IMR-90 (cell line): ENCODE data around the gene COPA. TPM values are rescaled to one million over a fixed set of nuclear protein-coding genes. Genes with fewer than 3 reads are reported as not detected.

Experiments
- ATAC-seq: fragments of 200-7000 bp; cut with Tn5 transposase; 2 replicates; pipeline ENCODE4 v1.9.1; 2020; ENCODE audit warnings: low read depth, mild to moderate bottlenecking, moderate library complexity
- BruUV-seq: library from RNA; stranded (reverse); fragments of 400-500 nt; replicated peaks from 2 replicates; lab custom pipeline; 2021; lab: Mats Ljungman, UMichigan
- CTCF ChIA-PET: fragments of 300-600 bp; formaldehyde crosslinking; extraction: SDS; loops from one replicate; lab custom pipeline; 2021; ENCODE audit warnings: antibody characterized with exemption; lab: Yijun Ruan, JAX
- POLR2A ChIA-PET: fragments of 300-600 bp; sonication (Branson Sonifier 250); formaldehyde crosslinking; loops from one replicate; lab custom pipeline; 2022; ENCODE audit warnings: antibody characterized with exemption; ENCODE audit not compliant: unreplicated experiment; lab: Charles Lee
- DNase-seq: peaks from one replicate; pipeline ENCODE4 v3.0.0; 2013
- H2AFZ ChIP-seq: replicated peaks from 2 replicates; pipeline ENCODE3; 2013; ENCODE audit warnings: low read length, mild to moderate bottlenecking; ENCODE audit not compliant: poor library complexity
- H2AK5ac ChIP-seq: 2 replicates; pipeline ENCODE4 v1.6.1; 2013; ENCODE audit warnings: low read depth, low read length, inconsistent platforms
- H2AK9ac ChIP-seq: replicated peaks from 2 replicates; pipeline ENCODE3; 2013; ENCODE audit warnings: mild to moderate bottlenecking, low read depth, low read length, moderate library complexity; ENCODE audit not compliant: poor library complexity
- H2BK120ac ChIP-seq: 2 replicates; pipeline ENCODE4 v1.6.1; 2013; ENCODE audit warnings: low read depth, low read length, inconsistent platforms
- H2BK15ac ChIP-seq: 3 replicates; pipeline ENCODE4 v1.6.1; 2013; ENCODE audit warnings: low read depth, low read length, inconsistent platforms
- H2BK20ac ChIP-seq: 2 replicates; pipeline ENCODE4 v1.6.1; 2013; ENCODE audit warnings: low read depth, mild to moderate bottlenecking, inconsistent platforms, low read length, moderate library complexity
- H2BK5ac ChIP-seq: 2 replicates; pipeline ENCODE4 v1.6.1; 2013; ENCODE audit warnings: mild to moderate bottlenecking, low read depth, low read length, inconsistent platforms; ENCODE audit not compliant: poor library complexity, severe bottlenecking
- H3K14ac ChIP-seq: replicated peaks from 2 replicates; pipeline ENCODE4 v1.6.1; 2013; ENCODE audit warnings: low read depth, low read length, inconsistent platforms
- H3K18ac ChIP-seq: 2 replicates; pipeline ENCODE4 v1.6.1; 2013; ENCODE audit warnings: low read depth, low read length, control low read depth
- H3K23ac ChIP-seq: 2 replicates; pipeline ENCODE4 v1.6.1; 2013; ENCODE audit warnings: low read depth, low read length, inconsistent platforms
- H3K27ac ChIP-seq: 2 replicates; pipeline ENCODE4 v1.5.1; 2013; ENCODE audit warnings: mild to moderate bottlenecking, control low read depth, low read length; ENCODE audit not compliant: insufficient read depth
- H3K27me3 ChIP-seq: 2 replicates; pipeline ENCODE4 v1.6.1; 2013; ENCODE audit warnings: low read length; ENCODE audit not compliant: control insufficient read depth, insufficient read depth
- H3K36me3 ChIP-seq: 2 replicates; pipeline ENCODE4 v1.6.1; 2013; ENCODE audit warnings: low read length, mixed read lengths; ENCODE audit not compliant: control insufficient read depth, insufficient read depth
- H3K4ac ChIP-seq: 2 replicates; pipeline ENCODE4 v1.6.1; 2013; ENCODE audit warnings: low read depth, low read length, inconsistent platforms
- H3K4me1 ChIP-seq: 2 replicates; pipeline ENCODE4 v1.6.1; 2013; ENCODE audit warnings: low read length, mixed read lengths; ENCODE audit not compliant: control insufficient read depth, insufficient read depth
- H3K4me2 ChIP-seq: 2 replicates; pipeline ENCODE4 v1.6.1; 2013; ENCODE audit warnings: low read depth, mild to moderate bottlenecking, control low read depth, low read length, moderate library complexity
- H3K4me3 ChIP-seq: 2 replicates; pipeline ENCODE4 v1.5.1; 2013; ENCODE audit warnings: low read depth, mild to moderate bottlenecking, control low read depth, low read length, moderate library complexity; ENCODE audit not compliant: insufficient read depth
- H3K56ac ChIP-seq: 2 replicates; pipeline ENCODE4 v1.6.1; 2013; ENCODE audit warnings: low read length, inconsistent platforms; ENCODE audit not compliant: insufficient read depth; ENCODE audit errors: extremely low read depth
- H3K79me1 ChIP-seq, 2 experiments: 2 replicates each; pipeline ENCODE4 v1.6.1; 2013; ENCODE audit warnings: low read length in 2 of 2, inconsistent platforms in 1 of 2, low read depth in 1 of 2
- H3K9ac ChIP-seq: 2 replicates; pipeline ENCODE4 v1.6.1; 2013; ENCODE audit warnings: low read depth, low read length, control low read depth
- H3K9me1 ChIP-seq: 2 replicates; pipeline ENCODE4 v1.6.1; 2013; ENCODE audit warnings: low read length, inconsistent platforms; ENCODE audit not compliant: insufficient read depth
- H3K9me3 ChIP-seq: 2 replicates; pipeline ENCODE4 v1.6.1; 2013; ENCODE audit warnings: low read length; ENCODE audit not compliant: control insufficient read depth, insufficient read depth
- H4K20me1 ChIP-seq: 2 replicates; pipeline ENCODE4 v1.6.1; 2013; ENCODE audit warnings: low read length, inconsistent platforms; ENCODE audit not compliant: insufficient read depth
- H4K5ac ChIP-seq: 2 replicates; pipeline ENCODE4 v1.6.1; 2013; ENCODE audit warnings: mild to moderate bottlenecking, low read depth, low read length, control low read depth
- H4K8ac ChIP-seq, 2 experiments: 2 replicates each; pipeline ENCODE4 v1.6.1; 2013; ENCODE audit warnings: low read depth in 2 of 2, low read length in 2 of 2, control low read depth in 1 of 2, inconsistent platforms in 1 of 2
- H4K91ac ChIP-seq: 2 replicates; pipeline ENCODE4 v1.6.1; 2013; ENCODE audit warnings: low read depth, low read length, inconsistent platforms; ENCODE audit not compliant: insufficient read depth
- BHLHE40 ChIP-seq: fragments of 150-350 bp; IDR thresholded peaks from 2 replicates; pipeline ENCODE4 v1.6.1; 2016; ENCODE audit warnings: mild to moderate bottlenecking, low read depth, low read length
- CHD1 ChIP-seq: IDR thresholded peaks from 2 replicates; pipeline ENCODE4 v1.6.1; 2012; ENCODE audit warnings: low read depth, low read length, improper control_type of control experiment
- FOS ChIP-seq: fragments of 150-350 bp; IDR thresholded peaks from 2 replicates; pipeline ENCODE4 v1.6.1; 2016; ENCODE audit warnings: low read depth, low read length
- MAFK ChIP-seq: IDR thresholded peaks from 2 replicates; pipeline ENCODE4 v1.6.1; 2012; ENCODE audit warnings: low read depth, low read length, improper control_type of control experiment
- MAZ ChIP-seq: IDR thresholded peaks from 2 replicates; pipeline ENCODE4 v1.6.1; 2012; ENCODE audit warnings: low read depth, mild to moderate bottlenecking, low read length, improper control_type of control experiment, moderate library complexity, borderline replicate concordance
- MXI1 ChIP-seq: IDR thresholded peaks from 2 replicates; pipeline ENCODE4 v1.6.1; 2012; ENCODE audit warnings: low read depth, mild to moderate bottlenecking, low read length, moderate library complexity, borderline replicate concordance
- NFE2L2 ChIP-seq: fragments of 150-350 bp; IDR thresholded peaks from 2 replicates; pipeline ENCODE4 v1.6.1; 2016; ENCODE audit warnings: low read depth, mild to moderate bottlenecking, low read length
- POLR2A ChIP-seq: IDR thresholded peaks from 2 replicates; pipeline ENCODE4 v1.6.1; 2012; ENCODE audit warnings: mild to moderate bottlenecking, low read depth, low read length
- RAD21 ChIP-seq: IDR thresholded peaks from 2 replicates; pipeline ENCODE4 v1.6.1; 2012; ENCODE audit warnings: low read length, improper control_type of control experiment
- RCOR1 ChIP-seq: IDR thresholded peaks from 2 replicates; pipeline ENCODE4 v1.6.1; 2012; ENCODE audit warnings: mild to moderate bottlenecking, low read length, improper control_type of control experiment; ENCODE audit not compliant: insufficient replicate concordance
- RFX5 ChIP-seq: IDR thresholded peaks from 2 replicates; pipeline ENCODE4 v1.8.0; 2012; ENCODE audit warnings: low read depth, mild to moderate bottlenecking, low read length, moderate library complexity
- SMC3 ChIP-seq: fragments of 150-350 bp; IDR thresholded peaks from 2 replicates; pipeline ENCODE4 v1.6.1; 2016; ENCODE audit warnings: low read depth, mild to moderate bottlenecking, antibody characterized with exemption, low read length, moderate library complexity
- WGBS, 2 experiments: methylation state at CpG; one replicate each; pipeline versions ENCODE4 v1.1.5 to v1.1.7; 2013; ENCODE audit warnings: missing lambda C conversion rate in 2 of 2; ENCODE audit not compliant: insufficient read length in 1 of 2; ENCODE audit errors: extremely low coverage in 2 of 2; 5-methylcytosine and 5-hydroxymethylcytosine counted together
- dilution Hi-C: fragments of 300-500 bp; cut with HindIII; formaldehyde crosslinking; loops from one replicate; pipeline ENCODE4 v1.14.3; 2018; ENCODE audit warnings: low sequenced_read_pairs; ENCODE audit not compliant: unreplicated experiment
- in situ Hi-C: fragments of 300-500 bp; cut with MboI; formaldehyde crosslinking; loops from 3 replicates; pipeline ENCODE4 v1.14.3; 2019; ENCODE audit warnings: low sequenced_read_pairs, inconsistent platforms, mixed read lengths
- intact Hi-C: fragments of 100-400 bp; cut with micrococcal nuclease; formaldehyde crosslinking; loops from 2 replicates; pipeline ENCODE4 v1.10.0; 2022
- polyA plus RNA-seq, 3 experiments: library from polyadenylated mRNA; depleted of rRNA; stranded (reverse); fragments of >200 nt; gene quantifications; 2 replicates each; pipeline ENCODE4 v1.2.3, GENCODE V29; 2012; ENCODE audit warnings: low replicate concordance in 1 of 3
- total RNA-seq: library from RNA; depleted of rRNA; stranded (reverse); fragments of >200 nt; gene quantifications from 2 replicates; pipeline ENCODE4 v1.2.3, GENCODE V29; 2012
- TF ChIP-seq, protein P1 (sequence below): conservative IDR thresholded peaks from 2 replicates; pipeline ENCODE4 v1.5.1; 2012; ENCODE audit warnings: mild to moderate bottlenecking, low read depth, low read length, improper control_type of control experiment
- TF ChIP-seq, protein P2 (sequence below): fragments of 150-350 bp; IDR thresholded peaks from 2 replicates; pipeline ENCODE4 v1.6.1; 2016; ENCODE audit warnings: low read depth, mild to moderate bottlenecking, low read length, moderate library complexity, borderline replicate concordance

COPA gene
- total and polyA plus RNA-seq, 2 of the 4 experiments (the other 2 are of a cell fraction), result 204 to 436 TPM

DNA sequence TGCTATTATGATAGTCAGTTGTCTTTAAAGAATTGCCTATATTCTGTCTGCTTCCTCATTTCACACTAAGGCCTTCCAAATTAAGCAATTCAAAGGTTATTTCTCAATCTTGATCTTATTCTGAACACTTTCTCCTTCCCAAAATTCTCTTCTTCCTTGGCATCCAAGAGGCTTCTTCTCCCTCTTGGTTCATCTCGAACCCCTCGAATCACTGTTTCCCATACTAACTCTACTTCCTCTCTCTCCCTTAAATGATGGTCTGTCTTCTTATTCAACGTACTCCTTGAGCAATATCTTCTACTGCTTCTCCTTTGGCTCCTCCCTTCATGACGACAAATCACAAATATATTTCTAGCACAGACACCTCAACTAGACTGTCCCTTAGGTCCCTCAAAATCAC lies 4.5 kb downstream of the COPA start:
- no TSS peak for BruUV-seq
- Histone ChIP-seq H2BK20ac (no peak overlapping the region), H2AK5ac (no peak overlapping the region), H2AFZ (no peak overlapping the region), H3K79me1 (peaks cover 3 to 48% of the 10 kb centered on the region in 2 experiments), H3K4ac (no peak overlapping the region), H3K9me3 (no peaks in the 10 kb centered on the region), H3K9me1 (no peaks in the 10 kb centered on the region), H3K4me3 (no peak overlapping the region), H3K36me3 (peaks cover 31% of the 10 kb centered on the region), H4K8ac (no peak overlapping the region), H3K9ac (no peak overlapping the region), H3K4me2 (no peak overlapping the region), H4K20me1 (peaks cover 62% of the 10 kb centered on the region), H3K27ac (no peak overlapping the region), H2BK15ac (no peak overlapping the region), H3K18ac (no peak overlapping the region), H4K5ac (no peak overlapping the region), H2BK120ac (no peak overlapping the region), H3K56ac (no peak overlapping the region), H3K27me3 (no peaks in the 10 kb centered on the region), H3K14ac (no peak overlapping the region), H2BK5ac (no peak overlapping the region), H3K4me1 (peaks cover 3% of the 10 kb centered on the region), H4K91ac (no peak overlapping the region), H3K23ac (no peak overlapping the region), H2AK9ac (no peak overlapping the region)
- whole genome bisulfite sequencing, 2 experiments, result 87% methylated on average over 4 of the region's 4 CpGs; no CpG with 5 or more reads in 1 of the 2 experiments
- no peak for DNase-seq
- dilution Hi-C loops (no loop called here), in situ Hi-C loops (no loop called here), intact Hi-C loops (loop anchor here (5.0 kb wide), 1 partner anchor 96 kb away; no protein-coding TSS in a partner anchor)
- TF ChIP-seq RAD21 (no peak), MXI1 (no peak), MAZ (no peak), NFE2L2 (no peak), CHD1 (no peak), FOS (no peak), BHLHE40 (no peak), MAFK (no peak), SMC3 (no peak), RFX5 (no peak), RCOR1 (no peak), POLR2A (no peak)
- TF ChIP-seq, protein P1, sequence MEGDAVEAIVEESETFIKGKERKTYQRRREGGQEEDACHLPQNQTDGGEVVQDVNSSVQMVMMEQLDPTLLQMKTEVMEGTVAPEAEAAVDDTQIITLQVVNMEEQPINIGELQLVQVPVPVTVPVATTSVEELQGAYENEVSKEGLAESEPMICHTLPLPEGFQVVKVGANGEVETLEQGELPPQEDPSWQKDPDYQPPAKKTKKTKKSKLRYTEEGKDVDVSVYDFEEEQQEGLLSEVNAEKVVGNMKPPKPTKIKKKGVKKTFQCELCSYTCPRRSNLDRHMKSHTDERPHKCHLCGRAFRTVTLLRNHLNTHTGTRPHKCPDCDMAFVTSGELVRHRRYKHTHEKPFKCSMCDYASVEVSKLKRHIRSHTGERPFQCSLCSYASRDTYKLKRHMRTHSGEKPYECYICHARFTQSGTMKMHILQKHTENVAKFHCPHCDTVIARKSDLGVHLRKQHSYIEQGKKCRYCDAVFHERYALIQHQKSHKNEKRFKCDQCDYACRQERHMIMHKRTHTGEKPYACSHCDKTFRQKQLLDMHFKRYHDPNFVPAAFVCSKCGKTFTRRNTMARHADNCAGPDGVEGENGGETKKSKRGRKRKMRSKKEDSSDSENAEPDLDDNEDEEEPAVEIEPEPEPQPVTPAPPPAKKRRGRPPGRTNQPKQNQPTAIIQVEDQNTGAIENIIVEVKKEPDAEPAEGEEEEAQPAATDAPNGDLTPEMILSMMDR, result no peak
- TF ChIP-seq, protein P2, sequence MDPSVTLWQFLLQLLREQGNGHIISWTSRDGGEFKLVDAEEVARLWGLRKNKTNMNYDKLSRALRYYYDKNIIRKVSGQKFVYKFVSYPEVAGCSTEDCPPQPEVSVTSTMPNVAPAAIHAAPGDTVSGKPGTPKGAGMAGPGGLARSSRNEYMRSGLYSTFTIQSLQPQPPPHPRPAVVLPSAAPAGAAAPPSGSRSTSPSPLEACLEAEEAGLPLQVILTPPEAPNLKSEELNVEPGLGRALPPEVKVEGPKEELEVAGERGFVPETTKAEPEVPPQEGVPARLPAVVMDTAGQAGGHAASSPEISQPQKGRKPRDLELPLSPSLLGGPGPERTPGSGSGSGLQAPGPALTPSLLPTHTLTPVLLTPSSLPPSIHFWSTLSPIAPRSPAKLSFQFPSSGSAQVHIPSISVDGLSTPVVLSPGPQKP, result no peak
- POLR2A ChIA-PET, result interaction anchor here (0.6 kb wide), 1 partner anchor 21 kb away, joined by 10 read pairs; no protein-coding TSS in a partner anchor
- no peak for ATAC-seq
- CTCF ChIA-PET, result no interaction called here
